Ishikawa (cell line): ENCODE results near the gene SMYD3.

Source experiments
- CEBPB ChIP-seq: IDR thresholded peaks from 2 replicates; pipeline ENCODE4 v1.6.1; 2012
- MAX ChIP-seq: IDR thresholded peaks from 2 replicates; pipeline ENCODE4 v1.6.1; 2012
- RAD21 ChIP-seq: IDR thresholded peaks from 2 replicates; pipeline ENCODE4 v1.6.1; 2012; ENCODE audit warnings: low read depth

- TF ChIP-seq RAD21: no peak
- TF ChIP-seq CEBPB: no peak
- no peak for TF ChIP-seq MAX
These were observed 577.9 kb downstream of the SMYD3 start for GRCh38 chr1:245929224-245929623.
